HEK293T (cell line): ENCODE data around the gene AGAP3.

Experiments
- CTCF ChIA-PET: fragments of 350-600 bp; formaldehyde crosslinking; extraction: SDS; loops from one replicate; lab custom pipeline; 2021; ENCODE audit warnings: antibody characterized with exemption, inconsistent platforms; lab: Yijun Ruan, JAX
- POLR2A ChIA-PET: fragments of 350-600 bp; formaldehyde crosslinking; extraction: SDS; loops from one replicate; lab custom pipeline; 2020; ENCODE audit warnings: antibody characterized with exemption, inconsistent platforms; lab: Yijun Ruan, JAX
- DNase-seq: peaks from one replicate; pipeline ENCODE4 v3.0.0; 2012; ENCODE audit warnings: mixed read lengths; ENCODE audit errors: extremely low spot score
- ARNT ChIP-seq: fragments of 450-650 bp; IDR thresholded peaks from 2 replicates; pipeline ENCODE4 v1.6.1; 2017; ENCODE audit warnings: mild to moderate bottlenecking
- ELF4 ChIP-seq: fragments of 450-650 bp; IDR thresholded peaks from 2 replicates; pipeline ENCODE4 v1.6.1; 2017; ENCODE audit warnings: antibody characterized with exemption
- FOXK2 ChIP-seq: fragments of 450-650 bp; IDR thresholded peaks from 2 replicates; pipeline ENCODE4 v1.6.1; 2016; ENCODE audit warnings: mild to moderate bottlenecking
- FOXM1 ChIP-seq: fragments of 450-650 bp; IDR thresholded peaks from 2 replicates; pipeline ENCODE4 v1.6.1; 2017; ENCODE audit warnings: mild to moderate bottlenecking, borderline replicate concordance
- HDGF ChIP-seq: fragments of 450-650 bp; IDR thresholded peaks from 2 replicates; pipeline ENCODE4 v1.6.1; 2017; ENCODE audit warnings: antibody characterized with exemption, borderline replicate concordance
- L3MBTL2 ChIP-seq: fragments of 450-650 bp; conservative IDR thresholded peaks from 2 replicates; pipeline ENCODE4 v1.6.1; 2016; ENCODE audit warnings: mild to moderate bottlenecking
- LEF1 ChIP-seq: fragments of 450-650 bp; IDR thresholded peaks from 2 replicates; pipeline ENCODE4 v1.6.1; 2017; ENCODE audit warnings: mild to moderate bottlenecking, borderline replicate concordance
- NFRKB ChIP-seq: fragments of 450-650 bp; IDR thresholded peaks from 2 replicates; pipeline ENCODE4 v1.6.1; 2016; ENCODE audit warnings: mild to moderate bottlenecking, moderate library complexity
- SUZ12 ChIP-seq: fragments of 450-650 bp; IDR thresholded peaks from 2 replicates; pipeline ENCODE4 v1.6.1; 2016; ENCODE audit warnings: mild to moderate bottlenecking
- TARDBP ChIP-seq: fragments of 450-650 bp; IDR thresholded peaks from 2 replicates; pipeline ENCODE4 v1.6.1; 2016
- ZNF384 ChIP-seq: fragments of 450-650 bp; IDR thresholded peaks from 2 replicates; pipeline ENCODE4 v1.6.1; 2016
- TF ChIP-seq, protein P1 (sequence below): fragments of 450-650 bp; IDR thresholded peaks from 2 replicates; pipeline ENCODE4 v1.6.1; 2016

The AGAP3 gene

DNA sequence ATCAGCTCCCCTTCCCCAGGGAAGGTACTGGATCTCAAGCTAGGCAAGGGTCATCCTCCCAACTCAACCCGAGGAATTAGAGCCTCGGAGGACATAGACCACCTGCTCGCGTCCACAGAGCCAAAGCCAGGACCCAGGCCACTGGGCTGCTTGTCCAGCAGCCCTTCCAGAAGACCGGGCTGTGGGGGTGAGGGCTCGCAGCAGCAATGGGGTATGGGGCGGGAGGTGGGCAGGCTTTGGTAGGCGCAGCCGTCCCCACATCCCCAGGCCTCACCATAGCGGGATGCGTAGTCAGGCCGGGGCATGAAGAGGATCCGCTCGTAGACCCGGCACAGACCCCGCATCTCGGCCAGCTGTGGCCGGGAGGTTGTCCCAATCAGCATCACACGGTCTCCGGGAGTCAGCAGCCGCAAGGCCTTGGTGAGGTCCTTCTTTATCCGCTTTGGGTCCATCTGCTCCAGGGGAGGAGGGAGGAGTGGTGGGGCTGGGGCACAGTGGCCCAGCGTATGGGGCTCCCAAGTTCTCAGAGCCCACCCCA, 105.8 kb downstream of the AGAP3 start:
- no peak for DNase-seq
- CTCF ChIA-PET: no interaction called here
- TF ChIP-seq TARDBP (no peak), FOXM1 (no peak), FOXK2 (no peak), L3MBTL2 (no peak), ARNT (no peak), ELF4 (no peak), NFRKB (no peak), SUZ12 (no peak), ZNF384 (no peak), HDGF (no peak)
- TF ChIP-seq, protein P1, sequence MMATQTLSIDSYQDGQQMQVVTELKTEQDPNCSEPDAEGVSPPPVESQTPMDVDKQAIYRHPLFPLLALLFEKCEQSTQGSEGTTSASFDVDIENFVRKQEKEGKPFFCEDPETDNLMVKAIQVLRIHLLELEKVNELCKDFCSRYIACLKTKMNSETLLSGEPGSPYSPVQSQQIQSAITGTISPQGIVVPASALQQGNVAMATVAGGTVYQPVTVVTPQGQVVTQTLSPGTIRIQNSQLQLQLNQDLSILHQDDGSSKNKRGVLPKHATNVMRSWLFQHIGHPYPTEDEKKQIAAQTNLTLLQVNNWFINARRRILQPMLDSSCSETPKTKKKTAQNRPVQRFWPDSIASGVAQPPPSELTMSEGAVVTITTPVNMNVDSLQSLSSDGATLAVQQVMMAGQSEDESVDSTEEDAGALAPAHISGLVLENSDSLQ: no peak
- POLR2A ChIA-PET: no interaction called here

DNA sequence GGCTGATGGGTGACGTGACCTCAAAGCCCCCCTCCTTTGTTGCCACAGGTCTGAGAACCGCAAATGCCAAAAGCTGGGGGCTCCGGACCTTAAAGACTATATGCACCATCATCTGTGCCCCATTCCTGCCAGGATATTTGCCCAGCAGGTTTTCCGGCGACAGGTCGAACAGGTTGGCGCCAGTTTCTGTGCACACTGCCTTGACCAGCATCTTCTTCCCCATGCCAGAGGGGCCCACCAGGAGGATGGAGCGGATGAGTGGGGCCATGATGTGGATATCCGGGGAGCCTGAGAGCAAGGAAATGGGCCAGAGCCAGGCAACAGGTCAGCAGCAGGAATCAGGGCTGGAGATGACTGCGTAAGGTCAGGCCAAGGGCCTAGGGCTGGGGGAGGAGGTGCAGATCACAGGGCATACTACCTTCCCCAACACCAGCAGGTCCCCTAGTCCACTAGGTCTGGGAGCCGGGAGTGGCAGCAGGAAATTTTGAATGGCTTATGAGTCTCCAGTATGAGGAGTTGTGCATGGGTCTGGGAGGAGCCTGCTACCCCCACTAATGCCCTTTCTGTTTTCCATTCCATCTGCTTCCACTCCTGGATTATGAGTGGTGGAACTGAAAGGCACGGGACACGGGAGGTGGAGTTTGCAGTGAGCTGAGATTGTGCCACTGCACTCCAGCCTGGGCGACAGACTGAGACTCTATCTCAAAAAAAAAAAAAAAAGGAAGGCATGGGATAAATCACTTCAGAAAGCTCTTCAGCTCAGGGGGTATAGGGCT, 107.1 kb downstream of the AGAP3 start:
- ChIA-PET POLR2A (interaction anchor here (0.9 kb wide), 1 partner anchor 34 kb away, joined by 4 read pairs; the partner anchor contains the start of gene ABCF2), CTCF (interaction anchor here (0.6 kb wide), 1 partner anchor 122 kb away, joined by 4 read pairs; no protein-coding TSS in a partner anchor)
- DNase-seq: no peak
- TF ChIP-seq HDGF (no peak), LEF1 (no peak)
